A549 (cell line): Measurements from ENCODE around the gene HSFX3. TPM values are rescaled to one million over a fixed set of nuclear protein-coding genes. Genes with fewer than 3 reads are reported as not detected.
"Not testable (repeated sequence)": the region's sequence is repeated elsewhere in the genome, so short reads cannot be mapped to it uniquely, and the experiment has no call there.

Experiments used
- ATAC-seq, 2 experiments: fragments of 200-7000 bp in 1 of 2; fragments of >200 bp in 1 of 2; cut with Nextera tagmentation in 1 of 2; cut with Tn5 transposase in 1 of 2; 3 replicates each; pipeline versions ENCODE4 v1.8.0 to v1.9.1; 2018 to 2020; ENCODE audit warnings: mild to moderate bottlenecking in 1 of 2, moderate library complexity in 1 of 2
- CTCF ChIA-PET: fragments of 300-600 bp; sonication (Branson Sonifier 250); formaldehyde crosslinking; extraction: SDS; loops from one replicate; lab custom pipeline; 2021; ENCODE audit warnings: antibody characterized with exemption, inconsistent platforms; lab: Yijun Ruan, JAX
- POLR2A ChIA-PET: fragments of 350-600 bp; formaldehyde crosslinking; extraction: SDS; loops from one replicate; lab custom pipeline; 2021; ENCODE audit warnings: antibody characterized with exemption, inconsistent platforms; lab: Yijun Ruan, JAX
- DNase-seq, 2 experiments: peaks; one replicate each; pipeline versions ENCODE4 v3.0.0 to v3.0.0-alpha.2; 2011 to 2016; ENCODE audit warnings: low read depth in 1 of 2, low spot score in 1 of 2
- FAIRE-seq: peaks from 2 replicates; lab custom pipeline; 2011; peaks lifted over from hg19 to GRCh38; lab: Jason Lieb, UNC
- H3K27ac ChIP-seq, 2 experiments: fragments of >200 bp; sonication (Bioruptor Twin); formaldehyde crosslinking; 3 replicates each; pipeline ENCODE4 v1.5.1; 2016 to 2017
- H3K4me1 ChIP-seq: fragments of >200 bp; sonication (Bioruptor Twin); formaldehyde crosslinking; 3 replicates; pipeline ENCODE4 v1.6.1; 2016
- H3K4me2 ChIP-seq: fragments of >200 bp; sonication (Bioruptor Twin); formaldehyde crosslinking; 3 replicates; pipeline ENCODE4 v1.6.1; 2016
- H3K4me3 ChIP-seq: fragments of >200 bp; sonication (Bioruptor Twin); formaldehyde crosslinking; 3 replicates; pipeline ENCODE4 v1.5.1; 2016
- H3K9me3 ChIP-seq: fragments of >200 bp; sonication (Bioruptor Twin); formaldehyde crosslinking; 3 replicates; pipeline ENCODE4 v1.6.1; 2016
- CHD4 ChIP-seq: fragments of 200-600 bp; sonication (generic); IDR thresholded peaks from 2 replicates; pipeline ENCODE4 v1.6.1; 2016; ENCODE audit warnings: antibody characterized with exemption, mild to moderate bottlenecking, borderline replicate concordance
- CTCF ChIP-seq: fragments of >200 bp; sonication (Bioruptor Twin); formaldehyde crosslinking; IDR thresholded peaks from 3 replicates; pipeline ENCODE4 v1.5.1; 2016
- E2F6 ChIP-seq: IDR thresholded peaks from 2 replicates; pipeline ENCODE4 v1.6.1; 2012; ENCODE audit warnings: low read depth, borderline replicate concordance
- ELK1 ChIP-seq: fragments of 150-350 bp; IDR thresholded peaks from 2 replicates; pipeline ENCODE4 v1.6.1; 2014; ENCODE audit warnings: low read depth, mild to moderate bottlenecking, low read length
- GATA3 ChIP-seq: IDR thresholded peaks from 2 replicates; pipeline ENCODE4 v1.6.1; 2012; ENCODE audit warnings: borderline replicate concordance
- HEYL ChIP-seq: fragments of 250-450 bp; sonication (Bioruptor Pico); IDR thresholded peaks from 2 replicates; pipeline ENCODE4 v1.8.0; 2021; ENCODE audit warnings: mild to moderate bottlenecking, moderate library complexity
- HOXB13 ChIP-seq: fragments of 250-450 bp; sonication (Bioruptor Pico); IDR thresholded peaks from 2 replicates; pipeline ENCODE4 v1.5.0; 2020; ENCODE audit warnings: low read depth, mild to moderate bottlenecking, moderate library complexity
- HOXB5 ChIP-seq: fragments of 250-450 bp; sonication (Bioruptor Pico); IDR thresholded peaks from 2 replicates; pipeline ENCODE4 v1.5.0; 2020; ENCODE audit warnings: mild to moderate bottlenecking, moderate library complexity
- JUN ChIP-seq, 2 experiments: fragments of >200 bp; sonication (Bioruptor Twin); formaldehyde crosslinking; IDR thresholded peaks; 2 replicates in 1 of 2; 3 replicates in 1 of 2; pipeline ENCODE4 v1.6.1; 2016 to 2017
- MAFK ChIP-seq: fragments of 450-650 bp; IDR thresholded peaks from 2 replicates; pipeline ENCODE4 v1.6.1; 2014; ENCODE audit not compliant: partially characterized antibody
- NPAS2 ChIP-seq: fragments of 250-450 bp; sonication (Bioruptor Pico); IDR thresholded peaks from 2 replicates; pipeline ENCODE4 v1.8.0; 2022; ENCODE audit warnings: mild to moderate bottlenecking, moderate library complexity, borderline replicate concordance
- PBX3 ChIP-seq: IDR thresholded peaks from 2 replicates; pipeline ENCODE4 v1.6.1; 2012
- POLR2A ChIP-seq: IDR thresholded peaks from 2 replicates; pipeline ENCODE4 v1.6.1; 2012; ENCODE audit warnings: mild to moderate bottlenecking, low read length
- RCOR1 ChIP-seq: fragments of 150-350 bp; IDR thresholded peaks from 2 replicates; pipeline ENCODE4 v1.6.1; 2014; ENCODE audit warnings: antibody characterized with exemption, low read length, low read depth
- REST ChIP-seq: fragments of 200-600 bp; sonication (generic); IDR thresholded peaks from 2 replicates; pipeline ENCODE4 v1.6.1; 2016; ENCODE audit warnings: antibody characterized with exemption, mild to moderate bottlenecking, moderate library complexity
- RNF2 ChIP-seq: fragments of 200-600 bp; sonication (generic); IDR thresholded peaks from 2 replicates; pipeline ENCODE4 v1.6.1; 2016; ENCODE audit warnings: low read depth, mild to moderate bottlenecking, antibody characterized with exemption, moderate library complexity, borderline replicate concordance
- ZC3H11A ChIP-seq: fragments of 450-650 bp; IDR thresholded peaks from 2 replicates; pipeline ENCODE4 v1.6.1; 2014; ENCODE audit warnings: antibody characterized with exemption, mild to moderate bottlenecking
- WGBS: methylation state at CpG from one replicate; pipeline ENCODE4 v1.1.6; 2017; ENCODE audit errors: missing lambda C conversion rate; 5-methylcytosine and 5-hydroxymethylcytosine counted together
- polyA plus RNA-seq, 4 experiments: library from polyadenylated mRNA; depleted of rRNA in 3 of 4; stranded (reverse); fragments of >200 nt; fragmentation: RNase III in 1 of 4; extraction: RNeasy Plus Mini Kit Qiagen cat#74134 plus additional on column Dnase treatment in 1 of 4; gene quantifications; 2 replicates in 3 of 4; 3 replicates in 1 of 4; pipeline ENCODE4 v1.2.3, GENCODE V29; 2011 to 2017

Gene HSFX3
- polyA plus RNA-seq, 2 of the 4 experiments (the other 2 are of a cell fraction): not detected

GRCh38 chrX:149537474-149537873, 12.2 kb downstream of the HSFX3 start:
- DNase-seq, ATAC-seq, H3K27ac ChIP-seq, H3K9me3 ChIP-seq, H3K4me1 ChIP-seq, H3K4me2 ChIP-seq, H3K4me3 ChIP-seq, FAIRE-seq, POLR2A ChIA-PET: not testable (repeated sequence)
- WGBS: 92% methylated on average over 8 of the region's 11 CpGs
- CTCF ChIA-PET: interaction anchor here (1.3 kb wide), 1 partner anchor 26 kb away, joined by 3 read pairs; no protein-coding TSS in a partner anchor

GRCh38 chrX:149534926-149535602, 14.7 kb downstream of the HSFX3 start:
- H3K4me2 ChIP-seq, H3K9me3 ChIP-seq, H3K4me1 ChIP-seq, H3K27ac ChIP-seq, POLR2A ChIA-PET, H3K4me3 ChIP-seq, FAIRE-seq, ATAC-seq, DNase-seq, CTCF ChIA-PET: not testable (repeated sequence)
- 68% methylated on average over 3 of the region's 3 CpGs for WGBS

- ATAC-seq, POLR2A ChIA-PET, H3K4me2 ChIP-seq, H3K27ac ChIP-seq, DNase-seq, FAIRE-seq, CTCF ChIA-PET, H3K4me1 ChIP-seq, H3K9me3 ChIP-seq, H3K4me3 ChIP-seq: not testable (repeated sequence)
- WGBS: 92% methylated on average over 9 of the region's 11 CpGs
Measured at GRCh38 chrX:149533999-149534398, 15.7 kb downstream of the HSFX3 start.

- H3K4me2 ChIP-seq, DNase-seq, CTCF ChIA-PET, ATAC-seq, FAIRE-seq, H3K4me3 ChIP-seq, POLR2A ChIA-PET, H3K4me1 ChIP-seq, H3K27ac ChIP-seq, H3K9me3 ChIP-seq: not testable (repeated sequence)
- no CpG with 5 or more reads among the region's 3 CpGs for WGBS
Measured at GRCh38 chrX:149532868-149533267, 16.9 kb downstream of the HSFX3 start.

- WGBS: 78% methylated on average over 2 of the region's 2 CpGs
- Histone ChIP-seq H3K4me1 (no peaks in the 10 kb centered on the region), H3K9me3 (no peaks in the 10 kb centered on the region), H3K4me3 (no peak overlapping the region), H3K27ac (no peak overlapping the region), H3K4me2 (no peak overlapping the region)
- FAIRE-seq (no peak), ATAC-seq (no peak), DNase-seq (no peak)
- POLR2A ChIA-PET: no interaction called here
- TF ChIP-seq ELK1: no peak
- TF ChIP-seq HOXB13 (CRISPR knock-in tag): no peak
- TF ChIP-seq REST: no peak
- TF ChIP-seq HEYL (CRISPR knock-in tag): no peak
- no peak for TF ChIP-seq GATA3
- TF ChIP-seq NPAS2 (CRISPR knock-in tag): no peak
- no peak for TF ChIP-seq JUN (IDR thresholded peaks at IDR 0.05)
- no peak for TF ChIP-seq HOXB5 (CRISPR knock-in tag)
- TF ChIP-seq PBX3: no peak
- TF ChIP-seq RNF2: no peak
- no peak for TF ChIP-seq ZC3H11A
- TF ChIP-seq MAFK: no peak
- no peak for TF ChIP-seq CTCF
- no peak for TF ChIP-seq POLR2A
- TF ChIP-seq RCOR1: no peak
- TF ChIP-seq E2F6: no peak
- TF ChIP-seq CHD4: no peak
- CTCF ChIA-PET: no interaction called here
Measured at GRCh38 chrX:149531599-149531998, 18.1 kb downstream of the HSFX3 start.
